GM13976 (cell line): ENCODE data around the gene ARHGAP6.

Experiments
- DNase-seq: peaks from one replicate; pipeline ENCODE4 v3.0.0; 2012; ENCODE audit warnings: low spot score
- CTCF ChIP-seq: IDR thresholded peaks from 2 replicates; pipeline ENCODE4 v1.5.1; 2012; ENCODE audit warnings: borderline replicate concordance, mild to moderate bottlenecking; ENCODE audit not compliant: insufficient read depth; ENCODE audit errors: extremely low read depth, missing control alignments, control extremely low read depth
- in situ Hi-C: fragments of 300-500 bp; cut with MboI; formaldehyde crosslinking; loops from one replicate; pipeline ENCODE4 v1.12.0; 2022; ENCODE audit warnings: low sequenced_read_pairs, mixed read lengths, inconsistent platforms; ENCODE audit not compliant: unreplicated experiment

Gene ARHGAP6

GRCh38 chrX:11430271-11430670 lies 235.4 kb downstream of the ARHGAP6 start:
- DNase-seq, result no peak
- no peak for TF ChIP-seq CTCF
- in situ Hi-C loops, result no loop called here

GRCh38 chrX:11429538-11430085 lies 236.1 kb downstream of the ARHGAP6 start:
- no peak for TF ChIP-seq CTCF
- DNase-seq, result no peak
- in situ Hi-C loops, result no loop called here

- DNase-seq, result peak; percentile 43
- no peak for TF ChIP-seq CTCF
- in situ Hi-C loops, result no loop called here
These were observed 238.2 kb downstream of the ARHGAP6 start for GRCh38 chrX:11427453-11428071.

GRCh38 chrX:11426712-11427452 lies 238.8 kb downstream of the ARHGAP6 start:
- in situ Hi-C loops, result no loop called here
- DNase-seq, result no peak
- TF ChIP-seq CTCF, result no peak

GRCh38 chrX:11424903-11425674 lies 240.6 kb downstream of the ARHGAP6 start:
- in situ Hi-C loops, result no loop called here
- DNase-seq, result no peak
- TF ChIP-seq CTCF, result no peak

GRCh38 chrX:11423949-11424348 lies 241.8 kb downstream of the ARHGAP6 start:
- in situ Hi-C loops, result no loop called here
- DNase-seq, result no peak
- no peak for TF ChIP-seq CTCF
